HG03159 (cell line): ENCODE results near the gene DMKN.
"Not testable (repeated sequence)": the region's sequence is repeated elsewhere in the genome, so short reads cannot be mapped to it uniquely, and the experiment has no call there.

Experiments
- ATAC-seq: cut with Tn5 transposase; IDR thresholded peaks from one replicate; pipeline ENCODE4 v1.9.1; 2021; ENCODE audit warnings: mild to moderate bottlenecking, moderate library complexity; ENCODE audit not compliant: unreplicated experiment

Gene DMKN

DNA sequence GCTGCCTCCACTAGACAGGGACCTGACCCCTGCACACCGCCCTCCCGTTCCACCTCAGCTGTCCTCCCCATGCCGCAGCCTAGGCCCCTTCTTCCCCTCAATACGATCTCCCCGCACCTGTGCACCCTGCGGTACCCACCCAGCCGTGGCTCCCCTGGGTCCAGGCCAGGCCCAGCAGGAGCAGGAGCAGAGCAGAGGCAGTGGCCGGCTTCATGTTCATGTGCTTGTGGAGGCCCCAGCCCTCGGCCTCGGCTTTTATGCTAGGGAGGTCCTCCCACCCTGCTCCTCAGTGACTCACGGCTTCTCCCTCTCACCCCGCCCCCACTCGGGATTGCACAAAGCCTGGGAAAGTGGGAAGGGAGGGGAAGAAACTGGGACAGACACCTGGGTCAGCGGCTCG is 11.8 kb downstream of the DMKN start:
- no peak for ATAC-seq

DNA sequence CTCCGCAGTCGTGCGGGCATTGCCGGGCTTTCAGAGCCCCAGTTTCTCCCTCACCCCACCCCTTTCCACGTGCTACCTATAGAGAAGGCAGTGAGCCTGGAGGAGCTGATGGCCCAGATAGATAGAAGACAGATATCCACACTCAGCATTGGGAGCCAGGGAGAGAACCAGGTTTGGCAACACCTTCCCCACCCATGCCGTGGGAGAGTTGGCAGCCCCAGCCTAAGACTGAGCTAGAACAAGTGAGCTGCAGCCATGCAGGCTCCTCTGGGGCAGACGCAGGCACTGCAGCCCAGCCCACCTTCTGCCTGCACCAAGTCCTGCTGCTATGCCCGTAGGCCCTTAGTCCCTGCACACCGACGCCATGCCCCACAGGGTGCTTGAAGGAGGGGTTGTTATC is 12.8 kb downstream of the DMKN start:
- ATAC-seq, result no peak

DNA sequence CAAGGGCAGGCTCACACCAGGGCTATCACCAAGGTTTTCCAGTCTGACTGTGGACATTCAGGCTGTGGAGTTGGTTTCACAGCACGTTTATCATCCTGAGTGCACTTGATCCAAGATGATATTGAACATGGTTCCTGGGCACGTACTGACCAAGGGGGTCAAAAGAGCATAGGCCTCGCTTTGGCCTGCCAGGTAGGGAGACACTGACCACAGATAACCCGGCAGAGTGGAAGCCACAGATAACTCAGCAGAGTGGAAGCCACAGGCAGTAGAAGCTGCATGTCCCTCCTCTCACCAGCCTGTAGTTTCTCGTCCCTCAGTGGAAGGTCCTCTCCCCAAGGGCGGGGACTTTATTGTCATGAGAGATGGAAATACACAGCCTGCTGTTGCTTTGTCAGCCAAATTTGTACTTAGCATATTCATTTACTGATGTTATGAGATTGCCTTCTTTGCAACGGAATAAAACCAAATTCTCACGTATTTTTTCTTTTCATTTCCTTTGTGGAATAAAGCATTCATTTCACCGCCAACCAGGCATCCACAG is 14.4 kb downstream of the DMKN start:
- no peak for ATAC-seq

DNA sequence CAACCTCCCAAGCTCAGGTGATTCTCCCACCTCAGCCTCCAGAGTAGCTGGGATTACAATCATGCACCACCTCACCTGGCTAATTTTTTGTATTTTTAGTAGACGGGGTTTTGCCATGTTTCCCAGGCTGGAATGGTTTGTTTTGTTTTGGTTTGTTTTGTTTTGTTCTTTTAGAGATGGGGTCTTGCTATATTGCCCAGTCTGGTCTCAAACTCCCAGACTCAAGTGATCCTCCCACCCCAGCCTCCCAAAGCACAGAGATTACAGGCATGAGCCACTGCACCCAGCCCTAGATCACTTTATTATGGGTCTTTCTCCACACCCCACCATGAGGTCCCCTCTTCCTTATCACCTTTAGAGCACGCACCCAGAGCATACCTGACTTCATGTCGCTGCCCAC is 15.2 kb downstream of the DMKN start:
- ATAC-seq, result no peak

DNA sequence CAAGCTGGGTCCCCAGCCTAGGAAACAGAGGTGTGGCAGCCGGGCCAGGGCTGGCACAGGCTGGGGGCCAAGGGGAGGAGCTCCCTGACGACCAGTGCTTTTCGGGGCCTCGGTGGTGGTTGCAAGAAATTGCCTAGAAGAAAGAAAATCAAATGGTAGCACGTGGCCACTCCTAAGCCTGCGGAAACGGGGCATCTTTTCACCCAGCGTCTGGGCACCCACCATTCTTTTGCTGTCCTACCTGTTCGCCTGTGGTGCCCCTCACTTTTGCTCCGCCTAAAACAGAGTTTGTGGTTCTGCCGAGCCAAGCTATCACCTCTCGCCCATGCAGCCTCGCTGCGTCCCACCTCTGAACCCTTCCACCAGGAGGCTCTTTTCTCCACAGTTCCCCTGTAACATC is 16.0 kb downstream of the DMKN start:
- ATAC-seq, result no peak

DNA sequence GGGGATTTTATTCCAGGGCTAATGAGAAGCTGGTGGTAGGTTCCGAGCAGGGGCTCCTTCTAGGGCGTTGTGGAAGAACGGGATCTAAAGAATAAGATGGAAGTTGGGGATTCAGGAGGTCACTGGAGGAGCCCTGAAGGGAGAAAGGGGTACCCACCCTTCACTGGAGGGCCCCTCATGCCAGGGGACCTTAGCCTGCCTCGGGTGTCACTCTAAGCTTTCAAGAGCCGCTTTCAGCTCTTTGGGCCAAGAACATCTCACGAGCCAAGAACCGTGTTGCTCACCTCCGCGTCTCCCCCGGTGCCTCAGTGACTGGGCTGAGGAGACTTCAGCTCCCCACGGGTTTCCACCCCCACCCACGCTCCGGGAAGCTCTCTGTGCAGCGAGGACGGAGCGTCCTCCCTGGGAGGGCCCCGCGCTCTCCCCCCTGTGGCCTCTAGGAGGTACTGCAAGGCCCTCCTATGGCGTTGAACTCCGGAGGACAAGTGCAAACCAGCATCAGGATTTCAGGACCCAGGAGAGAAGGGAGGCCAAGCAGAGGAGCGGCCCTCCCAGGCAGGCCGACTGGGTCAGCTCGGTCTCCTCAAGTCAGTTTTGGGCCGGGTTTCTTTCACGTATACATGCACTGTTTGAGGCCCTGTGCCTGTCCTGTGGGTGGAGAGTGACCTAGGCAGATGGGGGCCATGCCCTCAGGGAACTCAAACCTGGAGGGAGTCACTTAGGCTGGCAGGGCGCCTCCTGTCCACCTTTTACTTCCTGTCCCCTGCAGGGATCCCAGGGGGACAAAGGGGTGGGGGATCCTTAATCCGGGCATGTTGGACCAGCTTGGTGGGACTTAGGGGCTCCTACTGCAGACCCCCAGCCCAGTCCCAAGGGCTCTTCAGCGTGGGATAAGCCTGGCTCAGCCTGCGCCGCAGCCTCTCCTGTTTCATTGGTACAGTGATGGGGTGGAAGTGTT is 18.1 kb downstream of the DMKN start:
- ATAC-seq, result no peak

DNA sequence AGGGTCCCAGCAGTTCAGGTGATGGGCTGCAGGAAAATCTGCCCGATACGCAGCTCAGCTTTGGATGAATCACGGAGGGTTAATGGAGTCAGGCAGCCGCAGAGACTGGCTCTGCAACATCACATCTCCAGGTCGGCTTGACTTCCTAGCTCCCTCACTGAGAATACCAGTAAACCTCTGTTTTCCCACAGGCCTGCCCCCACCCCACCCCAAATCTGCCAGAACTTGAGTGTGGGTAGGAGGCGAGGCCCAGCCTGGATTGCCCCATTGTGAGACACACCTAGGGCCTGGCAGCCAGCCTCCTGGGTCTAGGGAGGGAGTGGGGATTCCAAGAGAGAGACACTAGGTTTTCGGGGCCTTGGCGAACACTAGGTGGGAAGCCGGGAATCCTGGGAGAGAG is 19.5 kb downstream of the DMKN start:
- ATAC-seq, result no peak

DNA sequence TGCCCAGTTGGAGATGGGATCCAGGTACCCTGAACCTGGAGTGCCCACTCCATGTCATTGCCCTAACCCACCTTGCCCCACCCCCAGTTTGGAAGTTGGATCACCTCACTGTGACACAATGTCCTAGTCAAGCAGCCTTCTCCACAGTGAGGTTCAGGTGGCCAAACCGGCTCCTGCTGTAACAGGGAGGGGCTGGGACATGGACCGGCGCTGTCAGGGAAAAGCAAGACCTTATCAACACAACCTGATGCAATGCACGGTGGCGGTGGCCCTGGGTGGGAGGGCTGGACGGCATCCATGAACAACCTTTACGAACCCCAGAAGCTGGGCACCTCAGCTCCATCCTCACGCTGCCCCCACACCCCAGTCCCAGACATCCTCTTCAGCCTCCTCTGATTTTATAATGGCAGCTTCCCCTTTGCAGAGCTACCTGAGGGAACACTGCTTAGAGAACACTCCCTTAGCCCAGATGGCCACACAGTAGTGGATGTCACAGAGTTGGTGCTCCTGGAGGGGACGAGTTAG is 21.6 kb downstream of the DMKN start:
- no peak for ATAC-seq

DNA sequence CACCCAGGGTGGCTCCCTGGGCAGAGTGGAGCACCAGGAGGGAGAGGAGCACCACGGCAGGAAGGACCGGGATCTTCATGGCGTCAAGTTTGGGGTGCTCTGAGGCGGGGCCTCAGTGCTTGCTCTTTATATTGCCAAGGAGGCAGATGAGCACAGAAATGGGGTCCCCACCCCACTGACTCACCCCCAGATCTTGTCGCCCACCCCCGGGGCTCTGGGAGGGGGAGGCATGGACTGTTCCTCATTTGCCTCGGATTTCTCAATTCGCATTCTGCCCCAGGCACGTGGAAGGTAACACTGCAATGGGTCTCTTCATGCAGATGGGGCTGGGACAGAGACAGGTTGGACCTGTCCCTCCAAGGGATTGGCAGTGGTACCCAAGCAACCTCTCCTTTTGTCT is 23.1 kb downstream of the DMKN start, which contains the start of gene KRTDAP:
KRTDAP (minus strand) TSS at position 101 of the 400 bp plus-strand sequence; CDS start at position 79, 22 bp downstream.
- ATAC-seq, result no peak

DNA sequence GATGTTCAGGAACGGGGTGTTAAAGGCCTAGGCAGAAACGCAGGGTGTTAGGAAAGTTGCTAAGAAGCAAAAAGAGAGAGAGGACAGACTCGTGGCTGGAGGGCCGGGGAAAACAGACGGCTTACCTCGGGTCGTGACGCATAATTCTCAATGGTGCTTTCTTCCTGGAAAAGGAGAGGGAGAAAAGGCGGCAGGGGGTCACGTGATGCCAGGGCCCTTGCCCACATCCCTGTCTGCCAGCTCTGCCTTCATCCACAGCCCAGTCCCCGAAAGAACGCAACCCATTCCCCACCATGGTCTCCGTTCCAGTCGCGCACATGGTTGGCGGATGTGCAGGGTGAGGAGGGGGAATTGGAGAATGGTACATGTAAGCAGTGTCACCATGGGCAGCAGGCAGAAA is 24.8 kb downstream of the DMKN start:
- ATAC-seq, result no peak

DNA sequence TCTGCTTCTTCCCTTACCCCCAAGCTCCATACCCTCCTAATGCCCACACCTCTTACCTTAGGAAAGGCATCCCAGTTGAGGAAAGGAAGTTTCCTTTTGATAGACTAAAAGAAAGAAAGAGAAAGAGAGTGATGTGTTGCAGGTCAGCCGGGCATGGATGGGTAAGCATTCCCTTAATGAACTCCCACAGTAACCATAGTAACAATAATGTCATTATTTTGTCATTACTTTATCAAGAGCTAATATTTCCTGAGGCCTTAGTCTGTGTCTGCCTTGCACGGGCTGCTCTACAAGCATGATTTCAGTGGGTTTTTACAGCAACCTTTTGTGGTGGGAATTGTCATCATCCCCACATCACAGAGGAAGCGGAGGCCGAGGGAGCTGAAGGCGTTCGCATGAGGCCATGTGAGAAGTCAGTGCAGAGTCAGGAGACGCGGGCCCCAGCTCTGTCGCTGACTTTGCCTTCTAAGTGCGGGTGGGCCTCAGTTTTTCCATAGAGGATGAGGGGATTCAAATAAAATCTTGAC is 25.7 kb downstream of the DMKN start:
- no peak for ATAC-seq

DNA sequence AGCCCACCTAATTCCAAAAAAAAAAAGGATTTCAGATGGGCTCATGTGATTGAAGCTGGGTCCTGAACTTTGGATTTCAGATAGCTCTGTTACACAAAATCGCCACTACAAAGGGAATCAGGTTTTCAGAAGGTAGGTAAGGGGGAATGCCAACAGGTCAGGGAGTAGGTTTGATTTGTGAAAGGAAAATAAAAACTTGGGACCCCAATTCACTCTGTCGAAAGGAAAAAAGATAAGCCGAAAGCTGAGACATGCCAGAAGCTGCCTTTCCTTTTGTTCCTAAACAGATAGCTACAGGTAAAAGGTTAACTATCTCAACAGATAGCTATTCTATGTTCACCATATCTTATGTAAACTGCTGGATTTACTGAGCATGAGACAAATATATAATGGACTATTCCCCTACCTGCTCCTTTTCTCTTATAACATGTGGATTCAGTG is 27.2 kb downstream of the DMKN start:
- no peak for ATAC-seq

DNA sequence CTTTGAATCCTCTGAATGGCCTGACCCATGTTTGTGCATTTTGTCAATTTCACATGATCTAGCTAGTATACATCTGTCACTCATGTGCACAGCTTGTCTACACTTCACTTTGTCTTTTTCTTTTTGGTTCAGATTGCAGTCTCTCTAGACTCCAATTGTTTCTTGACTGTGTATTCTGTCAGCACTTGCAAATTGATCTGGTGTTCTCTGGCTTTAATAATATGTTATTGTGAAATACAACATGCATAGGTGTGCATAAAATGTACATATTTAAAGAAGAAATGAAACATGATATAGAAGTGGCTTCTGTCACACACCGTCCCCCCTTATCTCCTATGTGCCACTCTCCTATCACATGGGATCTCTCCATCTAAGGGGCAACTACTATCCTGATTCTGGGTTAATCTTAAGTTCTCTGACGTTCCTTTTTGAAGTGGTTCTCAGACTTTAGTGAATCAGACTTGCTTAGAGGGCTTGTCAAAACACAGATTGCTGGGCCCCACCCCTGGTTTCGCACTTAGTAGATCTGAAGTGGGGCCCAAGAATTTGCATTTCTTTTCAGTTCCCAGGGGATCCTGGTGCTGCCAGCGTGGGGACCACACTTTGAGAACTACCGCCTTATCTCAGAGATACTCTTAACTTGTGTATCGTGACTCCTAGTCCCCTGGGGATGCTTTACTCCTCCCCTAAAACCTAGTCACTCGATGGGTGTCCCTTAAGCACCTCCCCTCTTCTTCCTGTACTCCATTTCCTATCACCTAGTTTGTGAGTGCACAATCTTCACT is 29.0 kb downstream of the DMKN start:
- peak; percentile 83 for ATAC-seq

DNA sequence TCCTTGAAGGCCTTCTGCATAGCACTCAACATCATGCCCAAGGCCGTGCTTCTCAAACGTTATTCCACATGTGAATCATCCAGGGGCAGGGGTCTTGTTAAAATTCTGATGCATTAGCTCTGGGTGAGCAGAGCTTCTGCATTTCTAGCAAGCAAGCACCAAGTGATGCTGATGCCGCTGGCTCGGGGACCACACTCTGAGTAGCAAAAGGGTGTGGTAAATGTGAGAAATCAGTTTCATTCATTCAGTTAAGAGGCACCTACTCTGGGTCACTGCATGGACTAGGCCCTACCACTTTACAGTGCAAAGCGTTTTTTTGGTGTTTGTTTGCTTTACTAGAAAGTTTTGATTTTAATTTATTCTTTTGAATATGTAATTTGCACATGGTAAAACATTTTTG is 30.4 kb downstream of the DMKN start:
- no peak for ATAC-seq

DNA sequence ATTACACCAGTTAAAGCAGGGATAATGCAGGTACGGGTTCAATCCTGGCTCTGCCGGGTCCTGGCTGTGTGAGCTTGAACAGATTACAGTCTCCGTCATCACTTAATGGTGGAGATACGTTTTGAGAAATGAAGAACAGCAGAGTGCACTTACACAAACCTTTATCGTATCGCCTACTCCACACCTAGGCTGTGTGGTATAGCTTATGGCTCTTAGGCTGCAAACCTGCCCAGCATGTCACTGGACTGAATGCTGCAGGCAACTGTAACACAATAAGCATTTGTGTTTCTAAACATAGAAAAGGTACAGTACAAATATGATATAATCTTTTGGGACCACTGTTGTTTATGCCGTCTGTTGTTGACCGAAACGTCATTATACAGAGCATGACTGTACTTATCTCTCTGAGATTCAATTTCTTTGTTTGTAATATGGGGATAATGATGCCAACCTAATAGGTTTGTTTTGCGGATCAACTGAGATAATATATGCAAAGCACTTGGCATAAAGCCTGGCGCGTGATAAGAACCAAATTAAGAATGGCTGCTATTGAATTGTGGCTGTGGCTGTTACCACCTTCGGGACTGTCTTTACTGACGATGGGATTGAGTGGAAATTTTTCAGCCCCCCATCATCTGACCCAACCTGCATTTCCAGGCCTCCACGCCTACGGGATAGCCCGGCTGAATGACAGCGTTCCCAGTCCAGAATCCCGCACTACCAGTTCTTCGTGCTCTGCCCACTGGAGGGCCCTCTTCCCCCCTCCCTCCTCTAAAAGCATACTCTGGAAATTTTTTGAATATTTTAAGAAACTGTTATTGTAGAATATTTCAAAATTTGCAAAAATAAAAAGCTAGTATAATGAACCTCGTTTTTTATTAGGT is 34.4 kb downstream of the DMKN start:
- no peak for ATAC-seq

DNA sequence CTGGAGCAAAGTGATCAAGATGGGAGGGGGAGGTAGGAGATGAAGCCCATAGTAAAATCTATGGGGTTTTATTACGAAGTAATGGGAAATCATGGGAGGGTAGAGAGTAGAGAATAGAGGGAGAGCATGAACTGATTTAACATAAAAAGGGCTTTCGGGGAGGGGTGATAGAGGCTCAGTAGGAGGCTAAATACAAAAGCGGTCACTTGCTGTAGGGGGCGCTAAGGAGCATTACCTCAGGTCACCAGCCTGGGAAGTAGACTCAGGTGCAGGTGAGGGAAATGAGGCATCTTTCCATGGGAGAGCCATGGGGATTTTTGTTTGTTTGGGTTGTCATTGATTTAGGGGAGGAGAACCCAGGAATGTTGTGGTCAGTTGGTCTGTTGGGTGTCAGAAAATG is 37.3 kb downstream of the DMKN start:
- ATAC-seq, result no peak

DNA sequence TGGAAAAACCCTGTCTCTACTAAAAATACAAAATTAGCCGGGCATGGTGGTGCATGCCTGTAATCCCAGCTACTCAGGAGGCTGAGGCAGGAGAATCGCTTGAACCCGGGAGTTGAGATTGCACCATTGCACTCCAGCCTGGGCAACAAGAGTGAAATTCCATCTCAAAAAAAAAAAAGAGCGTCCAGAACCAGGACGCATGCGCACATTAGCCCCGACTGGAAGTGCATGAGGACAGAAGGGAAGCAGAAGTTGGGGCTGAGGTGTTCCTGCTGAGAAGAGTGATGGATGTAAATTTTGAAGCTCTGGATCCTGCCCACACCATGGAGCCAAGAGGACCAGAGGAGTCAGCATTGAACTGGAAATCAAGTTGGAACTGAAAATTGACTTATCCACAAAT is 38.9 kb downstream of the DMKN start:
- not testable (repeated sequence) for ATAC-seq

DNA sequence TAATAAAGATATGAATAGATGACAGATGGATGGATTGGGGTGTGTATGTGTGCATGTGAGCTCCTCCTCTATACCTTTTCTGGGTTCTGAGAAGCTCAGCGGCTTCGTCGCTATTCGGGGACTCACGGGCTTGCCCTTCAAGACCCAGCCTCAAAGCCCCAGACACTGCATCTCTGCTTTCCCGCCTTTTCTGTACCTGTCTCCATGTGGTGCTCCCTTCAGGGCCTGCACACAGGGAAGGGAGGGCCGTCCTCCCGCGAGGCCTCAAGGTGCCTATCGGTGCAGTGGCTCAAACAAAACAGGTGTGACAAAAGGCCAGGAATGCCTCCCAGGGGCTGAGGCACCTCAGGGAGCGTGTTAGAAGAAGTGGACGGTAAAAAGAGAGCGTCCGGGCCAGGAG is 39.3 kb downstream of the DMKN start:
- ATAC-seq, result no peak

DNA sequence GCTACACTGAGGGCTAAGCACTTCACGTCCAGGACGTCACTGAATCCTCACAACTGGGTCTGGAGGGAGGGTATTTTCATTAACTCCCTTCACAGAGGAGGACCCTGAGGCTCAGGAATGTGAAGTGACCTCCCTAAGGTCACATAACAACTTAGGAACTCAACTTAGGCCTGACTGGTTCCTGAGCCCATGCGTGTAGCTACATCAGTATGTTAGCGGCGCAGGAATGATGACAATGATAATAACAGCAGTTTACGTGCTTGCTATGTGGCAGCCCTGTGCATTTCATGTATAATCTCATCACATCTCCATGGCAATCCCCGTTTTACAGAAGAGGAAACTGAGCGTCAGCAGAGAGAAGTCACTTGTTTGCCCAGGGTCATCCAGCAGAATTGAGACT is 41.5 kb downstream of the DMKN start:
- ATAC-seq, result no peak

DNA sequence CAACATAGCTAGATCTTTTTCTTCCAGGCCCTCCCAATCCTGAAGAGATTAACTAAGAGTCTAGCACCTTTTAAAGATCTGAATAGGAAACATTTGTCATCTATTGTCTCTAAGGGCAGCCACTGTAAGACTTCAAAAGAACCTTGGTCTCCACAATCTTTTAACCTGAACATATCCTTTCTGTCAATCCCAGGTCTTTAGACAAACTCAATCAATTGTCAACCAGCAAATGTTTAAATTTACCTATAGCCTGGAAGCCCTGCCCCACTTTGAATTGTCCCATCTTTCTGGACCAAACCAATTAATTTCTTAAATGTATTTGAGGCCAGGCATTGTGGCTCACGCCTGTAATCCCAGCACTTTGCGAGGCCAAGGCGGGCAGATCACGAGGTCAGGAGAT is 42.4 kb downstream of the DMKN start:
- ATAC-seq, result not testable (repeated sequence)
